GM12892 (cell line): ENCODE measurements around the gene CRIP1.

Experiments
- POLR2A ChIP-seq: IDR thresholded peaks from 2 replicates; pipeline ENCODE4 v1.6.1; 2011; ENCODE audit warnings: low read depth, low read length, control low read depth
- POLR2AphosphoS5 ChIP-seq: IDR thresholded peaks from 2 replicates; pipeline ENCODE4 v1.6.1; 2011; ENCODE audit warnings: low read depth, low read length, control low read depth
- TAF1 ChIP-seq: IDR thresholded peaks from 2 replicates; pipeline ENCODE4 v1.6.1; 2011; ENCODE audit warnings: low read depth, mild to moderate bottlenecking, control low read depth, low read length, borderline replicate concordance

DNA sequence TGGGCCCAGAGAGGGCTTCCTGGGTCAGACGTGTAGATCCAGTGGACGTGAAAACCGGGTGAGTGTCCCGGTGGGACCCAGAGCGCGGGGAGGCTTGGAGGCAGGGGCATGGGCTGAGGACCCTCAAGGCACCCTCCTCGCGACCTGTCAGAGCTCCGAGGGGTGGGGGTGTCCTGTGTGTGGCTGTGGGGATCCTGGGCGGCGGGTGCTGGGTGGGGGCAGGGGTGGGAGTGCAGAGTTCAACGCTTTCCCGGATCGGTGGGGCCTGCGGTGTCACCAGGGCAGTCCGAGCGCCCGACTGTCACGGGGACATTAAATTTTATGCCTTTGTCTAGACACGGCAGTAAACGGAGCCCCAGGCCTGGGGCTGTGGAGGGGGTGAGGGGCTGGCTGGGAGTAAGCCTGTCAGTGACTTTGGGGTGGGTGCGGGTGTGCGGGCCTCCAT lies 40.7 kb downstream of the CRIP1 start:
- TF ChIP-seq POLR2A (no peak), TAF1 (no peak), POLR2AphosphoS5 (no peak)
